Measurements from ENCODE around the gene RPS16.

Gene RPS16

GRCh38 chr19:39406656-39407409, 28.9 kb downstream of the RPS16 start, which contains the start of gene ZFP36:
Gene ZFP36, plus strand, starts transcription at chr19:39406847. Its CDS starts 58 bp downstream, at chr19:39406905.
- peak; percentile 92 to 98 (median 94) for DNase-seq

GRCh38 chr19:39405958-39406655, 29.6 kb downstream of the RPS16 start:
- no peak for DNase-seq

GRCh38 chr19:39405261-39405957, 30.3 kb downstream of the RPS16 start:
- DNase-seq, result no peak

- peak; percentile 97 to 99 (median 97) for DNase-seq
These were observed 32.1 kb downstream of the RPS16 start for GRCh38 chr19:39403331-39404312.

GRCh38 chr19:39402346-39403300, 33.1 kb downstream of the RPS16 start:
- peak; percentile 96 to 98 (median 98) for DNase-seq

GRCh38 chr19:39401549-39402345, 34.0 kb downstream of the RPS16 start:
- DNase-seq, result peak; percentile 92 to 97 (median 92)

GRCh38 chr19:39401070-39401548, 34.6 kb downstream of the RPS16 start:
- no peak for DNase-seq

- no peak for DNase-seq
These were observed 35.7 kb downstream of the RPS16 start for GRCh38 chr19:39400061-39400460.

GRCh38 chr19:39399668-39400050, 36.1 kb downstream of the RPS16 start:
- DNase-seq, result no peak

- peak; percentile 95 to 98 (median 96) for DNase-seq
These were observed 37.4 kb downstream of the RPS16 start for GRCh38 chr19:39398297-39398864.

- DNase-seq, result peak; percentile 96 to 97 (median 96)
These were observed 38.1 kb downstream of the RPS16 start for GRCh38 chr19:39397360-39398296.

GRCh38 chr19:39390751-39391437, 44.9 kb downstream of the RPS16 start, which contains the start of the genes MED29 and PAF1:
Gene MED29, plus strand, starts transcription at chr19:39391378. Its CDS starts 45 bp downstream, at chr19:39391423.
Gene PAF1, minus strand, starts transcription at chr19:39391106. Its CDS starts 242 bp downstream, at chr19:39390864.
- peak; percentile 98 to 100 (median 98) for DNase-seq

- no peak for DNase-seq
These were observed 45.3 kb downstream of the RPS16 start for GRCh38 chr19:39390451-39390750.

- no peak for DNase-seq
These were observed 45.9 kb downstream of the RPS16 start for GRCh38 chr19:39389631-39390414.

GRCh38 chr19:39388657-39389056, 47.1 kb downstream of the RPS16 start:
- DNase-seq, result no peak

GRCh38 chr19:39386557-39386956, 49.2 kb downstream of the RPS16 start:
- no peak for DNase-seq
